Esophagus squamous epithelium (tissue), 4 donors: ENCODE results near the gene GDF11.

ENCODE experiments used
- POLR2A ChIP-seq, 4 donors: fragments of 450-650 bp; IDR thresholded peaks; one replicate each; pipeline ENCODE4 v1.6.1; 2017; ENCODE audit warnings: antibody characterized with exemption in 4 of 4, mild to moderate bottlenecking in 4 of 4, moderate library complexity in 3 of 4
- TF ChIP-seq, protein P1 (sequence below), 6 experiments: fragments of 450-650 bp in 4 of 6; fragments of 200-600 bp in 2 of 6; sonication (generic) in 2 of 6; IDR thresholded peaks; one replicate each; pipeline ENCODE4 v1.5.1; 2016 to 2019; ENCODE audit warnings: antibody characterized with exemption in 6 of 6, mild to moderate bottlenecking in 4 of 6, moderate library complexity in 4 of 6

DNA sequence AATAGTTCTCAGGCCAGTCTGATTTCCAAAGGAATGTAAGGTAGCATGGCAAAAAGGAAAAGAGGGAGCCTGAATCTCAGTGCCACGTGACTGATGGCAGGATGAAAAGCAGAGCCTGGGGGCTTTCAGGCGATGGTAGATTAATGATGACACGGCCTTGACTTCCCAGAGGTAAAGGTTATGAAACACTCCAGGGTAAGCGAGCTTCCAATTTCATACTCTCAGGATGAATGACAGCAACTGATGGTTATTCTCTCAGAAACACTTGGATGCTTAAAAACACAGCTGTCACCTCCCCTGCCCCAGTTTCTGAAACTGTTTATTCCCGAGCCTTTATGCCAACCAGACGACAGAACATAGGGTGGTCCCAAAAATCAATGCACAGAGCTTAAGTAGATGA, 28.8 kb downstream of the GDF11 start:
- TF ChIP-seq, protein P1, sequence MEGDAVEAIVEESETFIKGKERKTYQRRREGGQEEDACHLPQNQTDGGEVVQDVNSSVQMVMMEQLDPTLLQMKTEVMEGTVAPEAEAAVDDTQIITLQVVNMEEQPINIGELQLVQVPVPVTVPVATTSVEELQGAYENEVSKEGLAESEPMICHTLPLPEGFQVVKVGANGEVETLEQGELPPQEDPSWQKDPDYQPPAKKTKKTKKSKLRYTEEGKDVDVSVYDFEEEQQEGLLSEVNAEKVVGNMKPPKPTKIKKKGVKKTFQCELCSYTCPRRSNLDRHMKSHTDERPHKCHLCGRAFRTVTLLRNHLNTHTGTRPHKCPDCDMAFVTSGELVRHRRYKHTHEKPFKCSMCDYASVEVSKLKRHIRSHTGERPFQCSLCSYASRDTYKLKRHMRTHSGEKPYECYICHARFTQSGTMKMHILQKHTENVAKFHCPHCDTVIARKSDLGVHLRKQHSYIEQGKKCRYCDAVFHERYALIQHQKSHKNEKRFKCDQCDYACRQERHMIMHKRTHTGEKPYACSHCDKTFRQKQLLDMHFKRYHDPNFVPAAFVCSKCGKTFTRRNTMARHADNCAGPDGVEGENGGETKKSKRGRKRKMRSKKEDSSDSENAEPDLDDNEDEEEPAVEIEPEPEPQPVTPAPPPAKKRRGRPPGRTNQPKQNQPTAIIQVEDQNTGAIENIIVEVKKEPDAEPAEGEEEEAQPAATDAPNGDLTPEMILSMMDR (IDR thresholded peaks at IDR 0.05) = no peak
- no peak for TF ChIP-seq POLR2A (IDR thresholded peaks at IDR 0.05)
